ENCODE data around the gene R3HDM1. TPM values are rescaled to one million over a fixed set of nuclear protein-coding genes. Genes with fewer than 3 reads are reported as not detected.

The R3HDM1 gene
- total RNA-seq, 4 donors from 2014 or later, result 13.4 to 23.8 (median 20.1) TPM

GRCh38 chr2:135679125-135679524 is 147.8 kb downstream of the R3HDM1 start:
- 81 to 93% methylated on average over 2 of the region's 2 CpGs for WGBS, 2 donors
- TF ChIP-seq CTCF (IDR thresholded peaks at IDR 0.05) (no peak), POLR2A (IDR thresholded peaks at IDR 0.05) (no peak)
- peaks cover 0 to 69% (median 4%) of the 10 kb centered on the region in 3 donors for H3K36me3 ChIP-seq
- H3K27ac ChIP-seq, result no peak overlapping the region
- no peaks in the 10 kb centered on the region for H3K4me1 ChIP-seq
- no peaks in the 10 kb centered on the region for H3K9me3 ChIP-seq
- no peak overlapping the region for H3K4me3 ChIP-seq
- intact Hi-C loops (cut with DNase I), result no loop called here
- H3K27me3 ChIP-seq, result no peaks in the 10 kb centered on the region
- no peak for DNase-seq

GRCh38 chr2:135685361-135685760 is 154.1 kb downstream of the R3HDM1 start:
- WGBS, 2 donors, result 78 to 79% methylated on average over 1 of the region's 1 CpG
- intact Hi-C loops (cut with DNase I), result no loop called here
- no peak overlapping the region for H3K4me3 ChIP-seq
- no peak for DNase-seq
- no peak overlapping the region for H3K27ac ChIP-seq
- no peaks in the 10 kb centered on the region for H3K4me1 ChIP-seq
- peaks cover 0 to 36% (median 3%) of the 10 kb centered on the region in 3 donors for H3K36me3 ChIP-seq
- no peak for TF ChIP-seq POLR2A (IDR thresholded peaks at IDR 0.05)
- TF ChIP-seq CTCF (IDR thresholded peaks at IDR 0.05), result no peak
- H3K27me3 ChIP-seq, result no peaks in the 10 kb centered on the region
- H3K9me3 ChIP-seq, result no peaks in the 10 kb centered on the region

GRCh38 chr2:135688978-135689377 is 157.7 kb downstream of the R3HDM1 start:
- H3K4me1 ChIP-seq, result no peaks in the 10 kb centered on the region
- no peak for DNase-seq
- H3K9me3 ChIP-seq, result no peaks in the 10 kb centered on the region
- no peaks in the 10 kb centered on the region for H3K27me3 ChIP-seq
- H3K36me3 ChIP-seq, result peaks cover 0 to 16% (median 3%) of the 10 kb centered on the region in 3 donors
- no peak overlapping the region for H3K27ac ChIP-seq
- no peak overlapping the region for H3K4me3 ChIP-seq
- TF ChIP-seq POLR2A (IDR thresholded peaks at IDR 0.05) (no peak), CTCF (IDR thresholded peaks at IDR 0.05) (no peak)
- intact Hi-C loops (cut with DNase I), result no loop called here

GRCh38 chr2:135689679-135690078 is 158.4 kb downstream of the R3HDM1 start:
- no peak overlapping the region for H3K4me3 ChIP-seq
- WGBS, 2 donors, result 51 to 68% methylated on average over 3 of the region's 3 CpGs
- no peaks in the 10 kb centered on the region for H3K9me3 ChIP-seq
- intact Hi-C loops (cut with DNase I), result no loop called here
- H3K4me1 ChIP-seq, result no peaks in the 10 kb centered on the region
- TF ChIP-seq CTCF (IDR thresholded peaks at IDR 0.05) (no peak), POLR2A (IDR thresholded peaks at IDR 0.05) (no peak)
- H3K36me3 ChIP-seq, result peaks cover 0 to 12% (median 0%) of the 10 kb centered on the region in 3 donors
- no peak overlapping the region for H3K27ac ChIP-seq
- H3K27me3 ChIP-seq, result no peaks in the 10 kb centered on the region
- DNase-seq, result no peak

- no peaks in the 10 kb centered on the region for H3K4me1 ChIP-seq
- no peaks in the 10 kb centered on the region for H3K36me3 ChIP-seq
- H3K4me3 ChIP-seq, result no peak overlapping the region
- TF ChIP-seq POLR2A (IDR thresholded peaks at IDR 0.05), result no peak
- TF ChIP-seq CTCF (IDR thresholded peaks at IDR 0.05), result no peak
- intact Hi-C loops (cut with DNase I), result no loop called here
- 59 to 69% methylated on average over 2 of the region's 2 CpGs for WGBS, 2 donors
- H3K27ac ChIP-seq, result no peak overlapping the region
- DNase-seq, result no peak
- H3K9me3 ChIP-seq, result no peaks in the 10 kb centered on the region
- H3K27me3 ChIP-seq, result no peaks in the 10 kb centered on the region
Measured at GRCh38 chr2:135694711-135695110, 163.4 kb downstream of the R3HDM1 start.

Measured in esophagus squamous epithelium (tissue), 5 donors.